GM18498 (cell line): ENCODE results near the gene KLK4.

Source experiments
- ATAC-seq: cut with Tn5 transposase; IDR thresholded peaks from one replicate; pipeline ENCODE4 v1.9.1; 2021; ENCODE audit warnings: mild to moderate bottlenecking, moderate library complexity; ENCODE audit not compliant: unreplicated experiment

The KLK4 gene

DNA sequence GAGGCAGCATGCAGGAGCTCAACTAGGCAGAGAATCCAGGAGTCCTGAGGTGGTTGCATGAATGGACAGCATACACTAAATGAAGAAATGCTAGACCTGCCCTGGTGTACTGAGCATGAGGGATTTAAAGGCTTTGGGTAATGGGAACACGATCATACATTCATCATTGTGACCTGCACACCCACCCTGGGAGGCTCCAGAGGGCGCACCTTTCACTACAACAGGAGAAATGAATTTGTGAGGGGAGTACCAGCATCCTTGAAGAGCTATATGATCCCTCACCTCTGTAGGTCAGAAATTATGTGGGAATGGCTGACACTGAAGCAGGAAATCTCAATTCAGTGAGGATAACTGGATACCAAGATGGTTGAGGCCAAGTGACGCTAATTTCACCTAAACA is 29.0 kb downstream of the KLK4 start:
- ATAC-seq, result no peak

DNA sequence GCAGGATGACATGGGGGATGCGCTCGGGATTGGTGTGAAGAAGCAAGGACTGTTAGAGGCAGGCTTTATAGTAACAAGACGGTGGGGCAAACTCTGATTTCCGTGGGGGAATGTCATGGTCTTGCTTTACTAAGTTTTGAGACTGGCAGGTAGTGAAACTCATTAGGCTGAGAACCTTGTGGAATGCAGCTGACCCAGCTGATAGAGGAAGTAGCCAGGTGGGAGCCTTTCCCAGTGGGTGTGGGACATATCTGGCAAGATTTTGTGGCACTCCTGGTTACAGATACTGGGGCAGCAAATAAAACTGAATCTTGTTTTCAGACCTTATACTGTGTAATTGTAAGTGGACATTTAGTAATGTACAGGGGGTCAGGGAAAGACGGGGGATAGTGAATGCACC is 31.0 kb downstream of the KLK4 start:
- ATAC-seq, result no peak

DNA sequence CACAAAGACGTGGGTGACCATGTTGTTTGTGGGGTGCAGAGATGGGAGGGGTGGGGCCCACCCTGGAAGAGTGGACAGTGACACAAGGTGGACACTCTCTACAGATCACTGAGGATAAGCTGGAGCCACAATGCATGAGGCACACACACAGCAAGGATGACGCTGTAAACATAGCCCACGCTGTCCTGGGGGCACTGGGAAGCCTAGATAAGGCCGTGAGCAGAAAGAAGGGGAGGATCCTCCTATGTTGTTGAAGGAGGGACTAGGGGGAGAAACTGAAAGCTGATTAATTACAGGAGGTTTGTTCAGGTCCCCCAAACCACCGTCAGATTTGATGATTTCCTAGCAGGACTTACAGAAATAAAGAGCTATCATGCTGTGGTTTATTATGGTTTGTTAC is 32.3 kb downstream of the KLK4 start:
- ATAC-seq, result no peak

- ATAC-seq, result no peak
Measured at GRCh38 chr19:50877338-50877737, 33.9 kb downstream of the KLK4 start.

DNA sequence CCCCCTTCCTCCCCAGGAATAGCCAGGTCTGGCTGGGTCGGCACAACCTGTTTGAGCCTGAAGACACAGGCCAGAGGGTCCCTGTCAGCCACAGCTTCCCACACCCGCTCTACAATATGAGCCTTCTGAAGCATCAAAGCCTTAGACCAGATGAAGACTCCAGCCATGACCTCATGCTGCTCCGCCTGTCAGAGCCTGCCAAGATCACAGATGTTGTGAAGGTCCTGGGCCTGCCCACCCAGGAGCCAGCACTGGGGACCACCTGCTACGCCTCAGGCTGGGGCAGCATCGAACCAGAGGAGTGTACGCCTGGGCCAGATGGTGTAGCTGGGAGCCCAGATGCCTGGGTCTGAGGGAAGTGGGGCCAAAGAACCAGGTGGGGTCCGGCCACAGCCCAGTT is 34.7 kb downstream of the KLK4 start:
- no peak for ATAC-seq

GRCh38 chr19:50875795-50876422 is 35.3 kb downstream of the KLK4 start:
- ATAC-seq, result no peak

DNA sequence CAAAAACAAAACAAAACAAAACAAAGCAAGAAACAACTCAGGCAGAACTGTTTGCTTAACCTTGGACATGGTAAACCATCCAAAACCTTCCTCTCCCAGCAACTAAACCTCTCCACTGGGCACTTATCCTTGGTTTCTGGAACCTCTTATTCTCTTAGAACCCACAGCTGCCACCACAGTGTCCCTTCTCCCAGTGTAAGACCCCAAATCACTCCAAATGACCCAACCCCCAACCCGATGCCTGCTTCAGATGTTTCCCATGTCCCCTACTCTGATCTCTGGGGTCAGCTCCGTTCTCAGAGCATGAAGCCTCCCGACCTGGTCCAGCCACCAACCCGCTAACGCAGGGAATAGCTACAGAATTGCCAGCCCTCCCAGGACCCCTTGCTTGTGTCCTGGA is 37.0 kb downstream of the KLK4 start:
- ATAC-seq, result no peak

DNA sequence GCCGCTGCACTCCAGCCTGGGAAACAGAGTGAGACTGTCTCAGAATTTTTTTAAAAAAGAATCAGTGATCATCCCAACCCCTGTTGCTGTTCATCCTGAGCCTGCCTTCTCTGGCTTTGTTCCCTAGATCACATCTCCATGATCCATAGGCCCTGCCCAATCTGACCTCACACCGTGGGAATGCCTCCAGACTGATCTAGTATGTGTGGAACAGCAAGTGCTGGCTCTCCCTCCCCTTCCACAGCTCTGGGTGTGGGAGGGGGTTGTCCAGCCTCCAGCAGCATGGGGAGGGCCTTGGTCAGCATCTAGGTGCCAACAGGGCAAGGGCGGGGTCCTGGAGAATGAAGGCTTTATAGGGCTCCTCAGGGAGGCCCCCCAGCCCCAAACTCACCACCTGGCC is 38.1 kb downstream of the KLK4 start, which contains the start of gene KLK2:
KLK2 (plus strand) TSS at position 384 of the 400 bp plus-strand sequence. CDS start 35 bp downstream, outside the sequence.
- ATAC-seq, result no peak

- ATAC-seq, result no peak
Measured at GRCh38 chr19:50870417-50871089, 40.6 kb downstream of the KLK4 start.

GRCh38 chr19:50869479-50869878 is 41.7 kb downstream of the KLK4 start:
- no peak for ATAC-seq

DNA sequence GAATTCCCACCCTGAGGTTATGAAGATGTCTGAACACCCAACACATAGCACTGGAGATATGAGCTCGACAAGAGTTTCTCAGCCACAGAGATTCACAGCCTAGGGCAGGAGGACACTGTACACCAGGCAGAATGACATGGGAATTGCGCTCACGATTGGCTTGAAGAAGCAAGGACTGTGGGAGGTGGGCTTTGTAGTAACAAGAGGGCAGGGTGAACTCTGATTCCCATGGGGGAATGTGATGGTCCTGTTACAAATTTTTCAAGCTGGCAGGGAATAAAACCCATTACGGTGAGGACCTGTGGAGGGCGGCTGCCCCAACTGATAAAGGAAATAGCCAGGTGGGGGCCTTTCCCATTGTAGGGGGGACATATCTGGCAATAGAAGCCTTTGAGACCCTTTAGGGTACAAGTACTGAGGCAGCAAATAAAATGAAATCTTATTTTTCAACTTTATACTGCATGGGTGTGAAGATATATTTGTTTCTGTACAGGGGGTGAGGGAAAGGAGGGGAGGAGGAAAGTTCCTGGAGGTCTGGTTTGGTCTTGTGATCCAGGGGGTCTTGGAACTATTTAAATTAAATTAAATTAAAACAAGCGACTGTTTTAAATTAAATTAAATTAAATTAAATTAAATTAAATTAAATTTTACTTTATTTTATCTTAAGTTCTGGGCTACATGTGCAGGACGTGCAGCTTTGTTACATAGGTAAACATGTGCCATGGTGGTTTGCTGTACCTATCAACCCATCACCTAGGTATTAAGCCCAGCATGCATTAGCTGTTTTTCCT is 49.5 kb downstream of the KLK4 start:
- ATAC-seq, result no peak

- no peak for ATAC-seq
Measured at GRCh38 chr19:50861010-50861409, 50.2 kb downstream of the KLK4 start.

- no peak for ATAC-seq
Measured at GRCh38 chr19:50859849-50860248, 51.3 kb downstream of the KLK4 start.

DNA sequence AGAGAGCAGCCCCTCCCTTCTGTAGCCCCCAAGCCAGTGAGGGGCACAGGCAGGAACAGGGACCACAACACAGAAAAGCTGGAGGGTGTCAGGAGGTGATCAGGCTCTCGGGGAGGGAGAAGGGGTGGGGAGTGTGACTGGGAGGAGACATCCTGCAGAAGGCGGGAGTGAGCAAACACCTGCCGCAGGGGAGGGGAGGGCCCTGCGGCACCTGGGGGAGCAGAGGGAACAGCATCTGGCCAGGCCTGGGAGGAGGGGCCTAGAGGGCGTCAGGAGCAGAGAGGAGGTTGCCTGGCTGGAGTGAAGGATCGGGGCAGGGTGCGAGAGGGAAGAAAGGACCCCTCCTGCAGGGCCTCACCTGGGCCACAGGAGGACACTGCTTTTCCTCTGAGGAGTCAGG is 52.3 kb downstream of the KLK4 start:
- ATAC-seq, result no peak

- no peak for ATAC-seq
Measured at GRCh38 chr19:50857366-50857765, 53.8 kb downstream of the KLK4 start.
